Activated naive CD4-positive, alpha-beta T cell treated with anti-CD3 and anti-CD28 coated beads, Interleukin-2, amount 50 U/mL, for 16 hours (primary cell): ENCODE measurements around the gene NDUFA9.

Experiments
- DNase-seq: peaks from one replicate; pipeline ENCODE4 v3.0.0-alpha.2; 2020

NDUFA9 gene

DNA sequence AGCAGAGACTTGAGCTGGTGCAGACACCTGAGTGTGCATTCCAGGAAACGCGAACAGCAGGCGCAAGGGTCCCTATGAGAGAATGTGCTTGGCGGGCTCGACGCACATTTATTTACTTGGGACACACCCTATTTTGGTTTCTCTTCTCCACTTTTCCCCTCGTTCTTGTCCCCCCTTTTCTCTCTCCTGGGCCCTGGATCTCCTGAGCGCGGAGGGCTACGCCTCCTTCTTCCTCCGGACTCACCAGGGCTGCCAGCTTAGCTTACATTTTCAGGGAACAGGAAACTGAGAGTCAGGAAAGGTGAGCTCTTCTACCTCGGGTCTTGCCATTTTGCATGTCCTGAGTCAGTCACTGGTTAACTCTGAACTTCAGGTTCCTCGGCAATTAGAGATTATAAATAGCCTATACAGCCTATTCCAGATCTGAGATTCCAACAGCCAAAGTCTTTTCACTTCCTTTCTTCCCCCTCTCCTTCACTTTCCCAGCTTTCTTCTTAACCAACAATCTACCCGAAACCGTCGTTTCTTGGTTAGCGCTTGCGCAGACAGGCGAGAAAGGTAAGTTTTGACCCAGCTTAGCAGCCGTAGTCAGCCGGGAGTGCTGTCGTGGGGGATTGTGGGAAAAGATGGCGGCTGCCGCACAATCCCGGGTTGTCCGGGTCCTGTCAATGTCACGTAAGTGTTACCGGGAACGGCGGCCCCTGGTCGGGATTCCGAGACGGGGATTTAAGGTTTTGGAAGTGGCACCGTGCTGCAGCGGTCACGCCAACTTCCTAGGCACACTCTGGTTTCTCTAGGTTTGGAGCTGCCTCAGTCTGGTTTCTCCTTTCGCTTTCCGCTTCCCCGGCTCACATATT lies at the start of gene NDUFA9, which contains the start of gene AKAP3:
Gene NDUFA9 (plus strand): TSS at position 614 of the 857 bp plus-strand sequence. CDS start 13 bp downstream, at position 627.
Gene AKAP3 (minus strand): TSS at position 551 of the 857 bp plus-strand sequence. CDS start 10,855 bp downstream, outside the sequence.
- peak; percentile 79 for DNase-seq

DNA sequence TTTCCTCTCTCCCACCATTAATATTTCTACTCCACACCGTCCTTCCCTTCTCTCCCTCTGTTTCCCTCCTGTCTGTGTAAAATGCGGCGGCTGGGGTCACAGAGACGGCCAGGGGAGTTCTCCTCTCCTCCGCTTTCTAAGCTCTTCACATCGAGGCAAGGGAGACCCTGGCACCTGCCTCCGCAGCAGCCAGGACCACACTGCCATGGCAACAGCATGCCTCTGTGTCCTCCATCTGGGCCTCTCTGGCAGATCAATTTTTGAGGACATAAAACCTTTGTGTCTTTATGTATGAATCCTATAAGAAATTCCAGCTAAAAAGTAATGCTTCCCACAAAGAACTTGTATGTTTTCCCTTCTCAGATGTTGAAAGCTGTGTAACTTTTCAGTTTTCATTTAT lies 45.5 kb upstream of the NDUFA9 start:
- DNase-seq = no peak

DNA sequence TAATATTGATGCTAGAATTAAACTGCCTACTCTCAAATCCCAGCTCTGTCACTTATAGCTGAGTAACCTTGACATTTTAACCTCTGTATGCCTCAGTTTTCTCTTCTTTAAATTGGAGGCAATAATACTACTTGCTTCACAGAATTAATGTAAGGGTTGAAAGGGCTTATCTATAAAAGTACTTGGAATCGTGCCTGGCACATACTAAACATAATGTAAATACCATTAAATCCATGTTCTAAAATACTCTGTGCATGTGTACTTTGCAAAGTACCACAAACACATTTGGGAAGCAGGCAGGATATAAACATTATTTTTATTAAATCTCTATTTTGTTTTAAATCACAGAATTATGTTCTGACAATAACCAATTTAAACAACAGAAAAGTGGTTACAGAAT lies 45.0 kb upstream of the NDUFA9 start:
- no peak for DNase-seq

DNA sequence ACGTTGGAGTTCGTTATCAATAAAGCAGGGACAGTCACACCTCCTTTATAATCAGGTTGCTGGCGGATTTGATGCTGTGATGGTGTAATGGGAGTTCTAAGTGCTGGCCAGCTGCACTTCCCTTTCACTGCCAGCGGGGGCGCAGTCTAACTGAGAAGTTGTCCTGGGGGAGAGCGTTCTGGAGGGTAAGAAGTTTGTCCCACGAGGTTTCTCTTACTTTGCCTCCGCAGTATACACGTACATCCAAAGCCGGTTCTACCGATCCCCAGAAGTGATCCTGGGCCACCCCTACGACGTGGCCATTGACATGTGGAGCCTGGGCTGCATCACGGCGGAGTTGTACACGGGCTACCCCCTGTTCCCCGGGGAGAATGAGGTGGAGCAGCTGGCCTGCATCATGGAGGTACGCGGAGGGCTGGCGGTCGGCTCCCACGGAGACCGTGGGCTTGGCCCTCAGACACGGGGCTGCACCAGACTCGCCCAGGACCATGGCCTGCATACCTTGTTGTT lies 44.2 kb upstream of the NDUFA9 start:
- peak; percentile 79 for DNase-seq

DNA sequence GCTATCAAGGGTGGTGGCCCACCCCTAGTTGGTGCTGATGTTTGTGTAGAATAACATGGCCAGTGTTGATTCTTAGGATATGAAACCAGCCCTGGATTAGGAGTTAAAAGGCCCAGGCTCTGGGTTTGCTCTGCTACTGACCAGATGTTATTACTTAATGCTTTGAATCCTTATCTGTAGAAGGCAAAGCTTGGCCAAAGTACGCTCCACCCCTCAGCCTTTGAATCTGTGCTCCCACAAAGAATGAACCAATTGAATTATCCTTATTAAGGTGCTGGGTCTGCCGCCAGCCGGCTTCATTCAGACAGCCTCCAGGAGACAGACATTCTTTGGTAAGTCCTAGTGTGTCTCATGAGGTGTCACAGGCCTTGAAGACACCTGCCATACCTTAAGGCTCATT lies 41.9 kb upstream of the NDUFA9 start:
- DNase-seq = no peak

DNA sequence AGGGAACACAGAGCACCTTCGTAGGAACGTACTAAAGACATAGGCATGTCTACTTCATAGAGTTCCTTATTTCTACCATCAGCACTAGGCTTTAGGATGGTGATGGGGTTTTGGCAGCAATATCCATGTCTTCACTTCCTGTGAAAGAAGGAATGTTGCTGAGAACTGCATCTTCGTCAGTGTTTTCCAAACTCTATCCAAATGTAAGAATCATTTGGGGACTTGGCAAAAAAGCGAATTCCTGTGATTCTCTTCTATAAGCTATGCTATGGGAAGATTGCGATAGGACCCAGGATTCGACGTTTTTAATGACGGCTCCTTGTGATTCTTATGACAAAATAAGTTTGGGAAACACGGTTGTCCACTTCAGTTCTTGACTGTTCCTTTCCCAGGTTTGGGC lies 39.8 kb upstream of the NDUFA9 start:
- DNase-seq = no peak

DNA sequence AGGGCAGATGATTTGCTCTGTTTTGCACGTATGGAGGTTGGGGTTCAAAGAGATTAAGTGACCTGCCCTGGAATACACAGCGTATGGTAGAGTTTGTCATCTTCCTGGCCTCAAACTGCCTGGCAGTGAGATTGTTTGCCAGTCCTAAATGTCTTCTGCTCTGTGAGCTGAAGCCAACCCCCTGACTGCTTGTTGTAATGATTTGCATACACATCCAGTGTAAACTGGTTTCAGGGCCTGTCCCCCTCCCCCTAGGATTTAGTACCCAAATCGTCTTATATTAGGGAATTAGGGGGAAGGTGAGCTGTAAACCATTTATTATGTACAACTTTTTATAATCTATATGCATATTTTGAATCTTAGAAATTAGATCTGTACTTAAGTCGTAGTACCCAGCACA lies 38.4 kb upstream of the NDUFA9 start:
- no peak for DNase-seq

DNA sequence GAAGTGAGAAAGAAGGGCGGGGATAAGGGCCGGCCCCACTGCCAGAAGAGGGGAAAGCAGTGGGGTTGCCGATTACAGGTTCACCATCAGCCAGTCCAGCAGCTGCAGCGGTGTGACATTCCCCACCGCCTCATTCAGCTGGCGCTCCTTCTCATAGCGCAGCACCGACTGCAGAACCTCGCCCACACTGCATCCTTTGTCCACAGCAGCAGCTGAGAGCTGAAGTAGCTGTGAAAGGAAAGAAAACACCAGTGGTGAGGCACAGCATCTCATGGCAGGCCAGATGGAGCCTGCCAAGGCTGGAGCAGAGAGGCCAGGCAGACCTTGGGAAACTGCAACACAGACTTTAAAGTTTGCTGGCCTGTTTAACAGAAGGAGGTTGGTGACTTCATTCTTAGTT lies 33.2 kb upstream of the NDUFA9 start:
- DNase-seq = no peak

DNA sequence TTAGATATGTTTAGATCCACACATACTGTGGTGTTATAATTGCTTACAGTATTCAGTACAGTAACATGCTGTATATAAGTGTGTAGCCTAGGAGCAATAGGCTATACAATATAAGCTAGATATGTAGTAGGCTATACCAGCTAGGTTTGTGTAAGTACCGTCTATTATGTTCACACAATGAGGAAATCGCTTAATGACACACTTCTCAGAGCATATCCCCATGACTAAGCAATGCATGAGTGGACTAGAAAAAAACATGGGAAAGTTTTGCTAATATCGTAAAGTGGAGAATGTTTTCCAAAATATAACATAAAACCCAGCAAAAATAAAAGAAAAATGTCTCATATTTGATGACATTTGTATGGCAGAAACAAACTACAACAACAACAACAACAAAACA lies 27.4 kb upstream of the NDUFA9 start:
- no peak for DNase-seq

DNA sequence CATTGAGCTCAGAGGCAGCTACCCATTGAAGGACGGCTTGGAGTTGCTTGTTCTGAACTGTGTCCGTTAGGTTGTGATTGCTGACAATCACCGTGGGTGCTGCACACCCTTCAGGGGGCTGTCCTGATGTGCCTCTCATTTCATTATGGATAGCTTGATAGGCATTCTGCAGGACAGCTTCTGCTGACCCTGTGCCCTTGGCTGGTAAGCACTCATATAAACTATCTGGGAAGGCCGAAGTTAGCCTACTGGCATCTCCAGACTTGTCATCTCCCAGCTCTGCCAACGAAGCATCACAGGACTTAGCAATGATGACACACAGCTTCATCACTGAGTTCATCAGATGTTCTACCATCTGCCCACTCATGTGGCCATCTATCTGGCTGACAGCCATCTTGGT lies 22.4 kb upstream of the NDUFA9 start:
- no peak for DNase-seq

DNA sequence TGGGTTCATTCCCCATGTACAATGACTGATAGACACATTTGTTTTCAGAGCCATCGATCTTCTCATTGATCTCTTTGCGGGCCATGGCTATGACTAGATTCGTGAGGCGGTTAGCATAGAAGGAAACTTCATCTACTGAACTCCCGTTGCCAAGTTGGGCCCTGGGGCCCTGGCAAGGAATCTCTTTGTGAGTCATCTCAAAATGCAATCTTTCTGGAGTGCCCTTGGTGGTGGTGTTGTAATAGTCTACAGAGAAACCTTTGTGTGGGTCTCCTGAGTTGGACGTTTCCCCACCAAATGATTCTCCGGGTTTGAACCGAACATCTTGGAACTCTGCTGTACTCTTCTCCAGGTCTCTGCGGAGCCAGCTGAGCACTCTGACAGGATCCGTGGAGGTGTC lies 20.5 kb upstream of the NDUFA9 start:
- DNase-seq = no peak

DNA sequence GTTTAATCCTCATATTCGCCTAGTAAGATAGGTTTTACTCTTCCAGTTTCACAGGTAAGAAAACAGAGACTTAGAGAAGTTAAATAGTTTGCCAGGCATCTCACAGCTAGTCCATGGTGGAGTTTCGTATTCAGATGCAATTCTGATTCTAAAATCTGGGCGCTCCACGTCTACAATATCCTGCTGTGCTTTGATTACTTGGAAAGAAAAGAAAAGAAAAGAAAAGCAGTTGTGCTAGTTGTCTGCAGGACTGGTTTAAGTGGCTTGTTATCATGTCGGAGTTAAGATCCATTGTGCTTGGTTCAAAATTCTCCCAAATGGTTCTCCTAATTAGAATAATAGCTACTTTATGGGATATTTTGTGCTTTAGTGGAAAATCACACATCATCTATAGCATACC lies 18.7 kb upstream of the NDUFA9 start:
- DNase-seq = no peak

DNA sequence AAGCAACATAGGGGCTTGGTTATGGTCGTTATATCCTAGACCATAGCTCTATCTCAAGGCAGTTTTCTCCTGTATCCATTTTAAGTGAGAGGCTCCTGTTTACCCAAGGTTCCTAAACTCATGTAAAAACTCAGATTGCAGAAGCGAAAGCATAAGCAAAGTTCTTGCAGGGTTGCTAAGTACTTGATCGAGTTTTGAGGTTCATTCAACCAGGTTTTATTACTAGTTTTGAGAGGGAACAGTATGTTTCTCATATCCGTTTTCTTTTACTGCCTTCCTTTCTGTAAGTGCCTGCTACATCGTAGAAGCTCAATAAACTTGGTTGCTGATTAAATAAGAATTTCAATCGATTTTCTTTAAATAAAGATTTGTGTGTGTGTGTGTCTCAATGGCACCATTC lies 5.2 kb upstream of the NDUFA9 start:
- no peak for DNase-seq

DNA sequence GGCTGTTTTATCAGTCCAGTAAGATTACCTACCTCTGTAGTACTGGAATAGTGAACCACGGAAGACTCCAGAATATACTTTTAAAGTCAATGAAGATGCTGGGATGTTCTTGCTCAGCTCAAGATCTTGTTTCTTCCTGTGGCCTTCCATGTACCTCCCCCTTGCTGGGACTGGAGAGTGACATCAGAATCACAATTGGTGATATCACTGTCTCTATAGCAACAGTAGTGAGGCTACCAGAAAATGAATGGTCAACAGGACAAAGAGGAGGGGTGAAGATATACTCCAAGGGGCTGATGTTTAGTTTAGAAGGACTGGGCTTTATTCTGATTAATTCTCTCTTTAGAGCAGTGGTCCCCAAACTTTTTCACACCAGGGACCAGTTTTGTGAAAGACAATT lies 3.9 kb upstream of the NDUFA9 start:
- no peak for DNase-seq

DNA sequence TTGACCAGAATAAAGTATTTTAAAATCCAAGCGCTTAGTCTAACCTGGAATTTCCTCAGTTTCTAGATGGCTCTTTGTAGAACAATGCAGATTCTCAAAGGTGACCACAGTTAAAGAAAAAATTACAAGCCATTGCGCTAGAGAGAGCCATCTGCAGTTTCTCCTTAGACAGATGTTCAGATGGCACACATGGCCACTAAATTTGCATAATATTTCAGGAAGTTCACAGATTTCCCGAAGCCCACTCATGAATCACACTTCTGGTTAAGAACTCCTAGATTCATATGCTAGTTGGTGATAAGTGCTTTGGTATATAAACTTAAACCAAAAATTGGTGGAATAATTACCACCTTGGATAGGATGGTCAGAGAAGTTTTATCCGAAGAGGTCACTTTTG lies 812 bp upstream of the NDUFA9 start:
- DNase-seq = no peak

DNA sequence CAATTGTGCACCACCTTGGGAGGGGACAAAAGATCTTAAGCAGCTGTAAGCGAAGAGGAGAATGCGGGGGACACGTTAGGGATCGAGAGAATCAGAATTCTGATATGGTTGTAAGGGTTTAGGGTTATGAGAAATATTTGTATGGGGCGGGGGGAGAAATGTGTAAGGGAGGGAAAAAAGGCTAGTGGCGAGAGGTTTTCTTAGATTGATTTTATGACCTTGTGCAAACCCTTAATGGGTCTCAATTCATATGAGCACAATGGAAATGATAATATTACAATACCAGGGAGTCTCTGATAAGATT lies 396 bp downstream of the NDUFA9 start:
- no peak for DNase-seq

DNA sequence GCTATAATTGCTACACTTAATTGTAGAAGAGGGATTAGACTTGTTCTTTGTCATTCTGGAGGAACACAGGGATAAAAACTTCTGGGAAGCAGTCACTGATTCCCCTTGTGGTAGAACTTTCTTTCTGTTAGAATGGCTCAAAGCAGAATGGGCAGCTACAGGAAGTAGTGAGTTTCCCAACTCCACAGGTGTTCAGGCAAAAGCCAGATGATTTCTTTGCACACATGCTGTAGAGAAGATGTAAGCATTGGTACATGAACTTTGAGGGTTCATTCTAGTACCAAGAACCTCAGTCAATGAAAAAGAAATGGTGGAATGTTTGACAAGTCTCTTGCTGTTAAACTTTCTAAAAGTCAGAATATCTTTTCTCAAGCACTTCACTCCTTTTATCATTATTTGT lies 4.3 kb downstream of the NDUFA9 start:
- DNase-seq = no peak

DNA sequence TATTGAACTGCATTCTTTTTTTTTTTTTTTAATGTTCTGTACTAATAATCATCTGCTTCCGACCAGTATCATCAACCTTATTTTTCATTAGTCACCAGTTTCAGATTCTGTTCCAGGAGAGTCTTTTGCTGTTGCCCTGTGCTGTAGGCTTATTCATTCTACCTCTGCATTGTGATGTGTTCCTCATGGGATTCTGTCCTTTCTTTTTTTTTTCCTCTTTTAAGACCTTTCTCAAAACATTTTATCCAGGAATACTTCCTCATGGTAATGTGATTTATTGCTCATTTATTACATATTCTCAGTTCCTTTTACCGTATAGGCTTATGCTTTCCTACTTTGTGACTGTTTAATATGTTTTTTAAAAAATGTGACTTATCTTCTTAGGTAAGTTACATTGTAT lies 4.8 kb downstream of the NDUFA9 start:
- no peak for DNase-seq

DNA sequence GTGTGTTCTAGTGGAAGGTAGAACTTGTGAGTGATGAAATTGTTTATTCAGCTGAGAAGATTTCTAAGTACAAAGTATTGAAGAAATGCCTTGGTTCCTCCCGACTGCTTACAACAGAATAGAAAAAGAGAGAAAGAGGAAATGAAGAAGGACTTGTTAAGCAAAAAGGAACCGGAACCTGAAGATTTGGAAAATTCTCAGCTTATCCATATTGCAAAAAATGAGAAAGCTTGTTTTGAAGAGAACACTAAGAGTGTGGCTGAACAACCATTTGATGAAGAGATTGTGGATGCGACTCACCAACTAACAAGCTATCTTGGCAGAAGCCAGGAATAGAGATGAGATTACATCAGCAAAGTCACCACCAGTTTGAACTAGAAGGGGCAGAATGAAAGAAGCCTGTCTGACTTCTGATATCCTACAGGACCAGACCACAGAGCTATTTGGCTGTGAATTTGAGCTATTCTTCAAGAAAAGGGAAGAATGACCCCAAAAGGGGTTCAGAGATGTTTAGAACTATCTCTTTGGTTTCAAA lies 15.1 kb downstream of the NDUFA9 start:
- DNase-seq = no peak

DNA sequence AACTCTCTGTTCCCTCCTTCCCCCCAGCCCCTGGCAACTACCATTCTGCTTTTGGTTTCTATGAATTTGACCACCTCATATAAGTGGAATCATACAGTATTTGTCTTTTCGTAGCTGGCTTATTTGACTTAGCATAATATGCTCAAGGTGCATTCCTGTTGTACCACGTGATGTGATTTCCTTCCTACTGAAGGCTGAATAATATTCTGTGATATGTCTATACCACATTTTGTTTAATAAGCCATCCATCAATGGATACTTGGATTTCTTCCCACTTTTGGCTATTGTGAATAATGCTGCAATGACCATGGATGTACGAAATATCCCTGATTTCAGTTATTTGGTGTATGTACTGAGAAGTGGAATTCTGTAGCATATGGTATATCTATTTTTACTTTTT lies 16.3 kb downstream of the NDUFA9 start:
- DNase-seq = no peak

DNA sequence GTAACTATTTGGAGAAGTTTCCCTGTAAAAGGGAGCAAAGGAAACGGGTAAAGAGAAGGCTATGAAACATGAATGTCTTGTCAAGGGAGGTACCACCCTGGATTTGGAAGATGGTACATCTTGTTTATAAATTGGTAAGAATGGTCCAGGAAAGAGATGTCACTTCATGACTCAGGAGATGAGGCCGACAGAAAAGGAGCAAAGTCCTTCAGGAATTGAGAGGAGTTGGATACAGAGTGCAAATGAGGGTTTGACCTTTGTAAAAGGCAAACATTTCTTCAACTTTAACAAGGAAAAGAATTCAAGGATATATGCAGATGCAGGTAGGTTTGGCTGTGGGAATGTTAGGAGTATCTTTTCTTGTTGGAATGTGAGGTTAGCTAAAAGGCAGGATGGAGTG lies 30.8 kb downstream of the NDUFA9 start:
- DNase-seq = no peak

DNA sequence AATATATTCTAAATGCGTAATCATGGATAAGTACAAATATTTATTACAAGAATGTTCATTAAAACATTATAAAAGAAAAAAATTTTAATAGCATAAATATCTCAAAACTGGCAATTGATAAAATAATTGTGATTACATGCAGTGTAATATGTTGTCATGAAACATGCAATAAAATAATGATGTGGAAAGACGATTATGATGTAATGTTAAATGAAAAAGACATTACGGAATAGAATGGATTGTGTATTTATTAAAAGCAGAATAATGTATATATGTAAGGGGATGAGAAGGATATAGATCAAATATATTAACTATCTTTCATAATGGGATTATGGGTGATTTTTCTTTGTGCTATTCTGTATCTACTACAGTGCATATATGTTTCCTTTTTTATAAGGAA lies 32.8 kb downstream of the NDUFA9 start:
- DNase-seq = no peak

DNA sequence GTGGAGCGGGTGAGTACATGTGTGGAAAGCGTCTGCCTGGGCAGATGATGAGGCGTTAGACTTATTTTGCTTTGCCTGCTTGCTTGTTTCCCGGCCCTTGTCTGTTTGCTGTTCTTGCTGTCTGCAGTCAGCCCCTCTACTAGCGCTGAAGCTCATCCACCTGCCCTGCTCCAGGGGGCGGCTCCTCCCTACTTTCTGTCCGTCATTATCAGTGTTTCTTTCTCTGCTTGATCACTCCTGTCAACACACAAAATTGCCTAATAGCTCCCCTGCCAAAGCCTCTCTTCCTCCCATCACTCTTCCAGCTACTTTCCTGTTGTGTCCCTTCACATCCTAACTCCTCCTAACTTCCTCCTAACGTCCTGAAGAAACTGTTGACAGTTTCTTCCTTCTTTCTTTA lies 36.4 kb downstream of the NDUFA9 start:
- no peak for DNase-seq

DNA sequence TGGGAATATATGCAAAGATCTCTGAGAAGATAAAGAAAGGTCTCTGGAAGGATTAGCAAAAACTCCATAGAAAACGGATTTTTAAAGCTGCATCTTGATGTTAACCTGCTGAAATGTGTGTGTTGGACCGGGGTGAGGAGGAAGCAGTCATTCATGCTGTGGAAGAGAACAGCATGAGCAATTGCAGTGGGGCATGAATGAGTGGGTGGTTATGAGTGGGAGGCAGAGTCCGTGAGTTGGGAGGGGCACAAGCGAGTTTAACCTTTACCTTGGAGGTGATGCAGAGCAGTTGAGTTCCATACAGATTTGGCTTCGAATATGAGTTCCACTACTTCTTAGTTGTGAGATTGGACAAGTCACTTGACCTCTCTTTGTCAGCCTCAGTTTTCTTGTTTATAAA lies 41.8 kb downstream of the NDUFA9 start:
- DNase-seq = no peak
